Measurements from ENCODE around the gene PAPLN. TPM values are rescaled to one million over a fixed set of nuclear protein-coding genes. Genes with fewer than 3 reads are reported as not detected.
A peak's percentile ranks its signal among the peaks of the same experiment; 100 is the strongest.

PAPLN gene
- total RNA-seq, 1 donor from 2014 or later, result 2.7 TPM

DNA sequence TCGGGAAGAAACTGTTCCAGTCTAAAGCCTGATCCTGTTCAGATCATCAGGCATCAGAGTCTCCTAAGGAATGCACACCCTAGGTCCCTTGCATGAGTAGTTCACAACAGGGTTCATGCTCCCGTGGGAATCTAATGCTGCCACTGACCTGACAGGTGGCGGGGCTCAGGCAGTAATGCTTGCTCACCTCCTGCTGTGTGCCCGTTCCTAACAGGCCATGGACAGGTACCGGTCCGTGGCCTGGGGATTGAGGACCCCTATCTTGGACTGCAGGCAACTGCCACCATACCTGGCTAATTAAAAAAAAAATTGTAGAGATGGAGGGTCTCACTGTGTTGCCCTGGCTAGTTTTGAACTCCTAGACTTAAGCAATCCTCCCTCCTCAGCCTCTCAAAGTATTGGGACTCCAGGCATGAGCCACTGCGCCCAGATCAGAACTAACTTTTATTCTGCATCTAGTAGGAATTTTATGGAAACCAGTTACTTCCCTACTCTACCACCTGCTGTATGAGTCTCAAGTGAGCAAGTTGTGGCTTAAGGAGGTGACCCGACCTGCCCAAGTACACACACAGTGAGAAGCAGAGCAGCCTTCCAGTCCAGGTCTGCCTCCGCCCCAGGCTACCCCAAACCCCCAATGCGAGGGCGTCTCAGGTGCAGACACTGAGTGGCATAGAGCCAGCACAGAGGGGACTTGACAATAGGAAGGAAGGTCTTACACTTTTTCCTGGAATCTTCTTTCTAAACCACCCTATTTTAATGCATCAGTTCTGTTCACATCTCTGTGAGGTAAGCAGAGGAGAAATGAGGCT is 2.5 kb upstream of the PAPLN start:
- Mint-ChIP-seq H3K36me3 (ENCODE audit: insufficient read depth) (peaks cover 2% of the 10 kb centered on the region), H3K27ac (no peak overlapping the region), H3K9me3 (ENCODE audit: low read depth) (no peaks in the 10 kb centered on the region), H3K4me1 (ENCODE audit: low read depth) (peaks cover 19% of the 10 kb centered on the region), H3K27me3 (peaks cover 66% of the 10 kb centered on the region), H3K4me3 (ENCODE audit: low read depth) (no peak overlapping the region)
- no peak for DNase-seq (ENCODE audit: low spot score, unreplicated experiment)
- TF ChIP-seq, protein P1, sequence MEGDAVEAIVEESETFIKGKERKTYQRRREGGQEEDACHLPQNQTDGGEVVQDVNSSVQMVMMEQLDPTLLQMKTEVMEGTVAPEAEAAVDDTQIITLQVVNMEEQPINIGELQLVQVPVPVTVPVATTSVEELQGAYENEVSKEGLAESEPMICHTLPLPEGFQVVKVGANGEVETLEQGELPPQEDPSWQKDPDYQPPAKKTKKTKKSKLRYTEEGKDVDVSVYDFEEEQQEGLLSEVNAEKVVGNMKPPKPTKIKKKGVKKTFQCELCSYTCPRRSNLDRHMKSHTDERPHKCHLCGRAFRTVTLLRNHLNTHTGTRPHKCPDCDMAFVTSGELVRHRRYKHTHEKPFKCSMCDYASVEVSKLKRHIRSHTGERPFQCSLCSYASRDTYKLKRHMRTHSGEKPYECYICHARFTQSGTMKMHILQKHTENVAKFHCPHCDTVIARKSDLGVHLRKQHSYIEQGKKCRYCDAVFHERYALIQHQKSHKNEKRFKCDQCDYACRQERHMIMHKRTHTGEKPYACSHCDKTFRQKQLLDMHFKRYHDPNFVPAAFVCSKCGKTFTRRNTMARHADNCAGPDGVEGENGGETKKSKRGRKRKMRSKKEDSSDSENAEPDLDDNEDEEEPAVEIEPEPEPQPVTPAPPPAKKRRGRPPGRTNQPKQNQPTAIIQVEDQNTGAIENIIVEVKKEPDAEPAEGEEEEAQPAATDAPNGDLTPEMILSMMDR (IDR thresholded peaks at IDR 0.05; ENCODE audit: unreplicated experiment), result no peak

DNA sequence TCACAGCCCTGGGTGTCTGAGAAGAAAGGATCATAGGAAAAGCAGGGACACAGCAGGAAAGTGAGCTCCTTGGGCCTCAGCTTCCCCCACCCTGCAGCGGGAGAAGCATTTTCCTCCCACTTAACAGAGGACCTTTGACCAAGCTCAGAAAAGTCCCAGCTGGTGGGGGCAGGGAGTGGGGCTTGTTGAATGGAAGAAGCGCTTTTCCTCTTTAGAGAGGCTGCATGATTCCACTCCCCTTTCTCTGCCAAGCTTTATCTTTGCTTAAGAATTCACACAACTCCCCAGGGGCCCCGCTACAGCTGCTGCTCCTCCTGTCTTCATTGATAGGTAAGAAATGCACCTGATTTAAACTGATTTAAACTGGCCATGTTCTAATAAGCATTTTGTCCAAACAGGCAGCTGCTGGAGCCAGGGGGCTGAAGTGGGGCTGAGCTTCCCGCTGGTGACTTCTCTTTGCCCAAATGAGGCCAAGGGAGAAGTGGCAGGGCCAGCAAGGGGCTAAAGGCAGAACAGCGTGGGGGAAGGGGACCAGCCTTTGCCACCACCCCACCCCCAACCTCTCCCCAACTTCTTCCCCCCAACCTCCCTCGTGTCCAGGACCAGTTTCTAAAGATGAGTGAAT is 1.7 kb upstream of the PAPLN start:
- H3K4me1 Mint-ChIP-seq (ENCODE audit: low read depth), result peaks cover 19% of the 10 kb centered on the region
- peaks cover 75% of the 10 kb centered on the region for H3K27me3 Mint-ChIP-seq
- H3K9me3 Mint-ChIP-seq (ENCODE audit: low read depth), result no peaks in the 10 kb centered on the region
- TF ChIP-seq, protein P1 (IDR thresholded peaks at IDR 0.05; ENCODE audit: unreplicated experiment), result no peak
- no peak overlapping the region for H3K4me3 Mint-ChIP-seq (ENCODE audit: low read depth)
- H3K36me3 Mint-ChIP-seq (ENCODE audit: insufficient read depth), result peaks cover 2% of the 10 kb centered on the region
- no peak for DNase-seq (ENCODE audit: low spot score, unreplicated experiment)
- H3K27ac Mint-ChIP-seq, result no peak overlapping the region

DNA sequence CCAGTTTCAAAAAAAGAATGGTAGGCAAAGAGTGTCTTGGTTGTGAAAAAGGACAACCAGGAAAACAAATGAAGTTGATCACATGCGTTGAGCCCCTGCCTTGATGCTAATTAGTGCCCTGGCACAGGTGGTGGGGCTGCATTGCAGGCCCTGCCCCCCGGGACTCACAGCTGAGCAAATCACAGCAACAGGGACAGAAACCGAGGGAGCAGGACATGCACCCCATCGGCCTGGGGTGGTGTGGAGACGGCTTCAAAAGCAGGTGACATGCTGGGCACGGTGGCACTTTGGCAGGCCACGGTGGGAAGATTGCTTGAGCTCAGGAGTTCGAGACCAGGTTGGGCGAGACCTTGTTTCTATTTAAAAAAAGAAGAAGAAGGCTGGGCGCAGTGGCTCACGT is 1.1 kb upstream of the PAPLN start:
- H3K4me3 Mint-ChIP-seq (ENCODE audit: low read depth), result peak overlapping the region; percentile 10
- peaks cover 19% of the 10 kb centered on the region for H3K4me1 Mint-ChIP-seq (ENCODE audit: low read depth)
- TF ChIP-seq, protein P1 (IDR thresholded peaks at IDR 0.05; ENCODE audit: unreplicated experiment), result no peak
- peaks cover 80% of the 10 kb centered on the region for H3K27me3 Mint-ChIP-seq
- no peak for DNase-seq (ENCODE audit: low spot score, unreplicated experiment)
- no peak overlapping the region for H3K27ac Mint-ChIP-seq
- H3K36me3 Mint-ChIP-seq (ENCODE audit: insufficient read depth), result peaks cover 2% of the 10 kb centered on the region
- no peaks in the 10 kb centered on the region for H3K9me3 Mint-ChIP-seq (ENCODE audit: low read depth)

DNA sequence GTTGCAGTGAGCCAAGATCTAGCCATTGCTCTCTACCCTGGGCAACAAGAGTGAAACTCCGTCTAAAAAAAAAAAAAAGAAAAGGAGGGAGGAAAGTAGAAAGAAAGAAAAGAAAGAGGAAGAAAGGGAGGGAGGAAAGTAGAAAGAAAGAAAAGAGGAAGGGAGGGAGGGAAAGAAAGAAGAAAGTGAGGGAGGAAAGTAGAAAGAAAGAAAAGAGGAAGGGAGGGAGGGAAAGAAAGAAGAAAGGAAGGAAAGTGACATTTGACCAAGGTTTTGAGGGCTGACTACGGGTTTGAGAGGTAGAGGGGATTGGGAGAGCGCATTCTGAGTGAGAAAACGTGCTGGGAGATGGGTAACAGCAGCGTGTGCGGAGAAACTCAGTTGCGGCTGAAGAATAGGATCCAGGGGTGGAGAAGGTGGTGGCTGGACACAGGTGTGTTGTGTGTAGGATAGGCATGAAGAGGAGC is 521 bp upstream of the PAPLN start:
- TF ChIP-seq, protein P1 (IDR thresholded peaks at IDR 0.05; ENCODE audit: unreplicated experiment), result no peak
- DNase-seq (ENCODE audit: low spot score, unreplicated experiment), result no peak
- H3K36me3 Mint-ChIP-seq (ENCODE audit: insufficient read depth), result peaks cover 2% of the 10 kb centered on the region
- H3K27ac Mint-ChIP-seq, result peak overlapping the region; percentile 62
- H3K4me1 Mint-ChIP-seq (ENCODE audit: low read depth), result peaks cover 19% of the 10 kb centered on the region
- H3K4me3 Mint-ChIP-seq (ENCODE audit: low read depth), result peak overlapping the region; percentile 69
- no peaks in the 10 kb centered on the region for H3K9me3 Mint-ChIP-seq (ENCODE audit: low read depth)
- peaks cover 83% of the 10 kb centered on the region for H3K27me3 Mint-ChIP-seq

- H3K27me3 Mint-ChIP-seq, result peaks cover 86% of the 10 kb centered on the region
- TF ChIP-seq, protein P1 (IDR thresholded peaks at IDR 0.05; ENCODE audit: unreplicated experiment), result no peak
These were observed 599 bp downstream of the PAPLN start for GRCh38 chr14:73237786-73238423.

More at GRCh38 chr14:73237786-73238423, 599 bp downstream of the PAPLN start:
- Mint-ChIP-seq H3K9me3 (ENCODE audit: low read depth) (no peaks in the 10 kb centered on the region), H3K4me3 (ENCODE audit: low read depth) (peak overlapping the region; percentile 48), H3K36me3 (ENCODE audit: insufficient read depth) (peaks cover 2% of the 10 kb centered on the region), H3K4me1 (ENCODE audit: low read depth) (peaks cover 19% of the 10 kb centered on the region), H3K27ac (no peak overlapping the region)
- DNase-seq (ENCODE audit: low spot score, unreplicated experiment), result no peak
